Adrenal gland (tissue), 5 donors: Measurements from ENCODE around the gene IL5RA.

Experiments
- CTCF ChIP-seq, 6 experiments: fragments of 450-650 bp in 4 of 6; fragments of 200-600 bp in 2 of 6; sonication (generic) in 1 of 6; IDR thresholded peaks; 1 replicate in 5 of 6; 2 replicates in 1 of 6; pipeline versions ENCODE4 v1.5.1 to v1.8.0; 2016 to 2021; ENCODE audit warnings: antibody characterized with exemption in 6 of 6, mild to moderate bottlenecking in 2 of 6, moderate library complexity in 1 of 6
- POLR2A ChIP-seq, 2 donors: fragments of 450-650 bp; IDR thresholded peaks; one replicate each; pipeline ENCODE4 v1.6.1; 2017; ENCODE audit warnings: antibody characterized with exemption in 2 of 2, mild to moderate bottlenecking in 2 of 2, moderate library complexity in 1 of 2
- donor health status: DM: no; HTN: no; CAD: no.

- no peak for TF ChIP-seq POLR2A (IDR thresholded peaks at IDR 0.05)
- TF ChIP-seq CTCF (IDR thresholded peaks at IDR 0.05) = no peak
Observed at GRCh38 chr3:3137526-3137925, 27.4 kb upstream of the IL5RA start.
